ENCODE results near the gene PIK3CD.
"Not testable (repeated sequence)": the region's sequence is repeated elsewhere in the genome, so short reads cannot be mapped to it uniquely, and the experiment has no call there.

Gene PIK3CD

DNA sequence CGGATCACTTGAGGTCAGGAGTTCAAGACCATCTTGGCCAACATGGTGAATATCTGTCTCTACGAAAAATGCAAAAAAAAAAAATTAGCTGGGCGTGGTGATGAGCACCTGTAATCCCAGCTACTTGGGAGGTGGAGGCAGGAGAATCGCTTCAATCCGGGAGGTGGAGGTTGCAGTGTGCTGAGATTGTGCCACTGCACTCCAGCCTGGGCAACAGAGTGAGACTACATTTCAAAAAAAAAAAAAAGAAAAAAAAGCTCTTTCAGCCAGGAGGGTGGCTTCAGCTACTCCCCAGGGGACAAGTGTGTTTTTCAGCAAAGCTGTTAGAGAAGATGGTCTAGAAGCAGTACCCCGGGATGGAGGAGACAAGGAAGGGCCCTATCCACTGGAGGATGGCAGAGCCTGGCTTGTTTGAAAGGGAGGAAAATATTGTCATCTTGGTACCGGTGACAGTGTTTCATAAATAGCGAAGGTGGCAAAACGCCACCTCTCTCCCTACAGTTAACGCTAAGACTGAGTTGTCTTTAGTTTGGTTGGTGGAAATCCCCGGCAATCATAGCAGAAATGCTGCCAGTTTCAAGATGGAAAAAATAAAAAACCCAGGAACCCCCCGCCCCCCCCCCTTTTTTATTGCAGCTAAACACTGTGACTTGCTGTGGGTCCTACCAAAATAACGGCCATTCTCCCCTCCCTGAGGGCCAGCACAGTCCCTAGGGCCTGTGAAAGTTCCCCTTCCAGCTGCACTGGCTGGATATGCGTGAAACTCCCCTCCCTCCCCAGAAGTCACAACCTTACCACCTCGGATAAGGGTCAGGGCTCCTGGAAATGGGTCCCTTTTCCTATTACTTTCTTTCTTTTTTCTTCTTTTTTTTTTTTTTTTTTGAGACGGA is 3.5 kb downstream of the PIK3CD start:
- no peak for DNase-seq

DNA sequence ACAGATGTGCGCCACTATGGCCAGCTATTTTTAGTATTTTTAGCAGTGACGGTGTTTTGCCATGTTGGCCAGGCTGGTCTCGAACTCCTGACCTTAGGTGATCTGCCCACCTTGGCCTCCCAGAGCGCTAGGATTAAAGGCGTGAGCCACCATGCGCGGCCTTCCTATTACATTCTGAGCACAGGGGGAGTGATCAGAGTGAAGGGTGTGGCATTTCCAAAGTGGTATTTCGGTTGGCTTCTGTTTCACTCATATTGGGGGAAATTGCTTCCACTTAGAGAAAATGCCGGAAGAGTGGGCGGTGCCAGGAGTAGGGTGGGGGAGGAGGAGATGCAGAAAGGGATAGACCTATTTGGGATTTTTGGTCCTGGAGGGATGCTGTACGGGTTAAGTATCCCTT is 4.3 kb downstream of the PIK3CD start:
- no peak for DNase-seq

DNA sequence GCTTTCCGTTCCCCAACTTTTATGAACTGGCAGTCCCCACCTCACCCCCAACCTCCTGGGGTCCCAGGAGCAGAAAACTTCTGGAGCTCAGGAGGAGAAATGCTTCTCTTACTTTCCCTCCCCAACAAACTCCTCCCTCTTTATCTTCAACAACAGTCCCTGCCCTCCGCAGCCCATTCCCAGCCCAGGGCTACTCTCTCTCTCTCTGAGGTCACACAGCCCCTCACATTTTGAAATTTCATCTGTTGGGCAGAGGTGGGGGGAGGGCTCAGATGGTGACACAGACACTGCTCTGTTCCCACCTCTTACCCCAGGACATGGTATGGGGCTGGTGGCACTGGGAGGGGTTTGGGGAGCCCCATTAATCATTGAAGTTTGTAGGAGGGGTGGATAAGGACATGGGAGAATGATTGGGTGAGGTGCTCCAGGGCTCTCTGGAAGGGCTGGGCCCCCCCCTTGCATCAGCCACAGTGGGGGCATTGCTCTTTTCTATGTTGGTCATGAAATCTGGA is 6.0 kb downstream of the PIK3CD start:
- DNase-seq, result no peak

DNA sequence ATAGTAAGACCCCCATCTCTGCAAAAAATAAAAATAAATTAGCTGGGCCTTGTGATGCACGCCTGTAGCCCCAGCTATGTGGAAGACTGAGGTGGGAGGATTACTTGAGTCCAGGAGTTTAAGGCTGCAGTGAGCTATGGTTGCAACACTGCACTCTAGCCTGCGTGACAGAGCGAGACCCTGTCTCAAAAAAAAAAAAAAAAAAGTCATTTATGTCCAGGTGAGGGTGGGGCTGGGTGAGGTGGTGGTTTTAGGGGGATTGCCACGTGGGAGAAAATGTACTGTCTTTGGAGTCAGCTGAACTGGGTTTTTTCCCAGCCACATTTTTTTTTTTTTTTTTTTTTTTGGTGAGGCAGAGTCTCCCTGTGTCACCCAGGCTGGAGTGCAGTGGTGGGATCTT is 6.7 kb downstream of the PIK3CD start:
- no peak for DNase-seq

DNA sequence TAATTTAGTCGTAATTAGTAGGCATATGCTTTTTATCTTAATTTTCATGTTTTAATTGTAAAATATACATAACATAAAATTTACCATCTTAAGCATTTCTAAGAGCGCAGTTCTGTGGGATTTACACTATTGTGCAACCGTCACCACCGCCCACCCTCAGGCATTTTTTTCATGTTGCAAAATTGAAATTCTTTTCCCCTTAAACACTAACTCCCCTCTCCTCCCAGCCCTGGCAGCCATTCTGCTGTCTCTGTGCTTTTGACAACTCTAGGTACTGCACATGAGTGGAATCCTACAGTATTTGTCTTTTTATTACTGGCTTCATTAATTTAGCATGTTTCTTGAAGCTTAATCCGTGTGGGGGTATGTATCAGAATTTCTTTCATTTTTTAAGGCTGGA is 7.8 kb downstream of the PIK3CD start:
- no peak for DNase-seq

DNA sequence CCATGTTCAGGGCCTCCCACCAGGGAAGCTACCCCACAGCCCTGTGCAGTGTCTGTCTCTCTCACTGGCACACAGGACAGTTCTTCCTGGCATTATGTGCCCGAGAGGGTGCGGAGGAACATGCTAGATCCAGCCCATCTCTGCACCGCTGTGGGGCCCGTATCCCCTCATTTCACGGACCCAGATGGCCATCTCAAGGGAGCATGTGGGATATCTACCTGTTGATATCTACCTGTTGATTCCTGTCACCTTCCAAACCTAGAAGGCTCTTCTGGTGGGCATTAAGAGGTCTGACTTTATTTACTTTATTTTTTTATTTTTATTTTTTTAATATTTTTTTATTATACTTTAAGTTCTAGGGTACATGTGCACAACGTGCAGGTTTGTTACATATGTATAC is 11.7 kb downstream of the PIK3CD start:
- no peak for DNase-seq

DNA sequence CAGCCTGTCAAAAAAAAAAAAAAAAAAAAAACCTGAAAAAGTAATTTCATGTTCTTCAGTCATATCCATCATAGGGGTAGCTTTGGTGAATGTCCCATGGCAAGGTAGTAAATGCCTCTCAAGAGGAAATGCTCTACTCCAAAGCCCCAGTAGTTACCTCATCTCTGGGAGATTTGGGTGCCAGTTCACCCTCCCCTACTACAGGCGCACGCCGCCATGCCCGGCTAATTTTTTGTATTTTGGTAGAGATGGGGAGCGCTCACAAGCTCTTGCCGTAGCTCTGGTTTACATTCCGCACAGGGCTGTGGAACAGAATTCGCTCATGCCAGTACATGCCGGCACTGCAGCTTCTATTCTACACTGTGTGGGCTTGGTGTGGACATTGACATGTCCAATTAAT is 13.7 kb downstream of the PIK3CD start:
- DNase-seq, result no peak

DNA sequence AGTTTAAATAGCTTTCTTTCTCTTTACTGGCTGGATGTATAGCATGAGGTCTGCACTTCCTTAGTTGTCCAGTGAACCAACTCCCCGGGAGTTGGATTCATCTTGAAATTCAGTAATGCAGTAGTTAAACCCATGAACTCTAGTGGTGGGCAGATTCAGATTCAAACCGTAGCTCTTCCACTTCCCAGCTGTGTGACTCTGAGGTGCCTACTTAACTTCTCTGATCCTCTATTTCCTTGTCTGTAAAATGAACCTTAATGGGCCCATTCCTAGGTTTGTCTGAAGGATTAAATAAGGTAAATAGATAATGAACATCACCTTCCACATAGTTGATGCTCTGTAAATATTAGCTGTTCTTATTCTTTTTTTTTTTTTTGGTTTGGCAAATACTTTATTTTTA is 16.5 kb downstream of the PIK3CD start:
- DNase-seq, result no peak

DNA sequence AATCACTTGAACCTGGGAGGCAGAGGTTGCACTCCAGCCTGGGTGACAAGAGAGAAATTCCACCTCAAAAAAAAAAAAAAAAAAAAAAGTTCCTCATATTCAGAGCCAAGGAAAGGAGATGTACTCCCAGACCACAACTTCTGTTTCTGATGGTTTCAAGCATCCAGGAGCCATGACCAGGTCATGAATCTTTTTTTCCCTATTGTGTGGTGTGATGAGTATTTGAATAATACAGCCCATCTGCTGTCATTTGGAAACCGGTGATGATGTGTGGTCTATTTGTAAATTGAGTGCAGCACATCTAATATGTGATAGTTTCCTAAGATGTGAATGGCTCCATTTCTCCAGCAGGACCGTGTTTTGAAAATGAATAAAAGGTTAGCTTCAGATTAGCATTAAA is 18.6 kb downstream of the PIK3CD start:
- DNase-seq, result no peak

DNA sequence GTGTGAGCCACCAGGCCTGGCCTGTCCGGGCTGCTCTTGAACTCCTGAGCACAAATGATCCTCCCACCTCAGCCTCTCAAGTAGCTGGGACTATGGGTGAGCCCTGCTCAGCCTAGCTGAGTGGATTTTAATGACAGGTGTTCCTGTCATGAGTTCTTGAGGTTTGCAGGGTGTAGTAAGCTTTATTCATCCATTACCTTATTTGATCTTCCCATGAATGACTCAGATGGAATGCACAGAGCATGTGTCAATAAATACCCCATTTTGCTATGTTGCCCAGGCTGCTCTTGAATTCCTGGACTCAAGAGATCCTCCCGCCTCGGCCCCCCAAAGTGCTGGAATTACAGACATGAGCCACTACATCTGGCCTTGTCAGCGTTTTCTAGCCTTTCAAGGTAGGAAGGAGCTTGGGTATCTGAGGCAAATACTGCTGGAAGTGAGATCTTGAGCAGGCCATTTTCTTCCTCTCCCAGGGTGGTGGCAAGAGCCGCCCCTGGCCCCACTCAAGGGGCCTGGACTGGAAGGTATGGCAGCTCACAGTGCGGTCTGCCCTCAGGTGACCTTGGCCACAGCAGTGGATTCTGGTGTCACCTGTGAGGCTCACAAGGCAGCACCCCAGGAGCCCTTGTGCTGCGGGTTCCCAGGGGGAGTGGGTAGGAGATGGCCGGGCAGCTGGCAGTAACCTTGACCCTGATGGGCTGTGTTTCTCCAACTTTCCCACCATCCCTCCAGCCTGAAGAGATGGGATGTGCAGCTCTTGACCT is 20.0 kb downstream of the PIK3CD start:
- DNase-seq, result no peak

DNA sequence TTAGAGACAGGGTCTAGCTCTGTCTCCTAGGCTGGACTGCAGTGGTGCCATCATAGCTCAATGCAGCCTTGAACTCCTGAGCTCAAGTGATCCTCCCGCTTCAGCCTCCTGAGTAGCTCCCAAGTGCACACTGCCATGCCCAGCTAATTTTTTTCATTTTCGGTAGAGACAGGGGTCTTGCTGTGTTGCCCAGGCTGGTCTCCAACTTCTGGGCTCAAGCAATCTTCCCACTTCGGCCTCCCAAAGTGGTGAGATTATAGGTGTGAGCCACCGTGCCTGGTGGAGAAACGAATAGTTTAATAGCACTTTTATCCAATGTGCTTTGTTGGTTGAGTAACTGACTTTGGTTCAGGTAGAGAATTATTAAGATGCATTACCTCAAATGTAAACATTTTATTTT is 20.9 kb downstream of the PIK3CD start:
- DNase-seq, result no peak

DNA sequence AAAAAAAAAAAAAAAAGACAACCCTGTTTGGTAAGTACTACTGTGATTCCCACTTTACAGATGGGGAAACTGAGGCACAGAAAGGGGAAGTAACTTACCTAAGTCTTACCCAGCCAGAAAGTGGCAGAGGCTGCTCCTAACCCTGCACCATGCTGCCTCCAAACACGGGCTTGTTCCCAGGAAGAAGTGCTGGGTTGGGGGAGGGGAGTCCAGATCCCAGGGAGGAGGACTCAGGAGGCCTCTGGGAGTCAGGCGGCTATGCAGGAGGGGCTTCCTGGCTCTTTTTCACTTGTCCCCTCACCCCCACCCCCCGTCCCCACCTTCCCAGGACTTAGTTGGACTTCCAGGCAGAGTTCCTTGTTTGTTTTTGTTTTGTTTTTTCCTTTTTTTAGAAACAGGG is 23.9 kb downstream of the PIK3CD start:
- DNase-seq, result no peak

DNA sequence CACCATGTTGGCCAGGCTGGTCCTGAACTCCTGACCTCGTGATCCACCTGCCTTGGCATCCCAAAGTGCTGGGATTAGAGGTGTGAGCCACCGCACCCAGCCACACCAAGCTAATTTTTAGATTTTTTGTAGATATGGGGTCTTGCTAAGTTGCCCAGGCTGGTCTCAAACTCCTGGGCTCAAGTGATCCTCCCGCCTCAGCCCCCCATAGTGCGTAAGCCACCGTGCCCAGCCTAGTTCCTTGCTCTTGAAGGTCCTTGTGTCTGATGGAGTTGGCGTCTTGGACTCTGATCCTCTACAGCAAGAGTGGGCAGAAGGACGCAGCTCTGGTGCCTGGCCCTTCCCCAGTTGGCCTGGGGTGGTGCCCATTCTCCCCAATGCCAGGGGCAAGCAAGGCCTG is 24.6 kb downstream of the PIK3CD start:
- DNase-seq, result not testable (repeated sequence)

DNA sequence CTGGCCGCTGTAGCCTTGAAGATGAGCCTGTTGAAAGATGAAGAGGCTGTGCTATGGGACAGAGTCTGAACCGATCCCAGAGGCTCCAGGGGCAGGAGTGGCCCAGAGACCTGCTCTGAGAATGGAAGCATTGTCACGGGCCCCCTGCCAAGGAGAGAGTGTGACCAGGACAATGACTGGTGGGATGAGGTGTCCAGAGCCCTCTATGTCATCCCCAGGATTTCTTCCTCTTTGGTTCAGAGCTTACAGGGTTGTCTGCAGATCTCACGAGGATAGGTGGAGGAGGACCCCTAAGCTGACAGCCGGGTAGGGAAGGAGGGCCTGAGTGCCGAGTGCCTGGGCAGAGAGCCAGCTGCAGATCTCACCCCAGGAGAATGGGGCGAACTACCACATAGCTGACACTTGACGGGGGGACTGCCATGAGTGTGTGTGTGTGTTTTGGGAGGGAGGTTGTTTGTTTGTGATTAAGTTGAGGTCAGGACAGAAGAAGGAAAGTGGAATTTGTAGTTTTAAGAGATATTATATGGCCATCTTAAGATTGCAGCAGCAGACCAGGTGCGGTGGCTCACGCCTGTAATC is 25.4 kb downstream of the PIK3CD start:
- DNase-seq, result no peak

DNA sequence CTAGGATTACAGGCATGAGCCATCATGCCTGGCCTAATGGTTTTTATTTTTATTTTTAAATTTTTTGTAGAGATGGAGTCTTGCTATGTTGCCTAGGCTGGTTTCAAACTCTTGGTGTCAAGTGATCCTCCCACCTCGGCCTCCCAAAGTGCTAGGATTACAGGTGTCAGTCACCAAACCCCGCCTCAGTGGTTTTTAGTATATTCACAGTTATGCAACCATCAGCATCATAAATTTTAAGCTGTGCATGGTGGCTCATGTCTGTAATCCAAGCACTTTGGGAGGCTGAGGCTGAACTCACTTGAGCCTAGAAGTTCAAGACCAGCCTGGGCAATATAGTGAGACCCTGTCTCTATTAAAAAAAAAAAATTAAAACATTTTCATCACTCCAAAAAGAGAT is 28.6 kb downstream of the PIK3CD start:
- DNase-seq, result no peak

DNA sequence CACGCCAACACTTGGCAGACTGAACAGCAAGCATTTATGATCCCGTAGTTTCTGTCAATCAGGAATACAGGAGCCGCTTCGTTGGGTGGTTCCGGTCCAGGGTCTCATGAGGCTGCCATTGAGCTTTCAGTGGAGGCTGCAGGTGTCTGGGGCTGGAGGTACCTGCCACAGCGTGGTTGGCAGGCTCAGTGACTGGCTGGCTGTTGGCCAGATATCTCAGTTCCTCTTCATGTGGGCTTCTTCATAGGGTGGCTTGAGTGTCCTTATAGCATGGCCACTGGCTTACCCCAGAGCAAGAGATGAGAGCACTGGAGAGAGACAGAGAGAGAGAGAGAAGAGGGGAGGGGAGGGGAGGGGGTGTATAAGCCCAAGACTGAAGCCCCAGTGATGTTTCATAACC is 29.3 kb downstream of the PIK3CD start:
- no peak for DNase-seq

DNA sequence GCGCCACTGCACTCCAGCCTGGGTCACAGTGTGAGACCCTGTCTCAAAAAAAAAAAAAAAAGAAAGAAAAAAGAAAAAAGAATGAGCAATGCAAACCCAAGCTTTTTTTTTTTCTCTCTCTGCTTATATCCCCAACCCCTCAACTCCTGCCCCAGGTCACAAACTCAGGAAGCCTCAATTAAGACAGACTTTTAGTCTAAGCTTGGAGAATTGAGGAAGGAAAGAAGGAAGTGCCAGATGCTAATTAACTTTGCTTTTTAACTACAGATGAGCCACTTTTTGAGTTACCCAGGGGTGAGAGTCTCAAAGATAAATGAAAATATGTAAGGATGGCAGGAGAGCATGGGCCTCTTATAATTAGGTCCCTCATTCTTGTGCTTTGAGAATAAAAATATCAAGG is 33.3 kb downstream of the PIK3CD start:
- no peak for DNase-seq

DNA sequence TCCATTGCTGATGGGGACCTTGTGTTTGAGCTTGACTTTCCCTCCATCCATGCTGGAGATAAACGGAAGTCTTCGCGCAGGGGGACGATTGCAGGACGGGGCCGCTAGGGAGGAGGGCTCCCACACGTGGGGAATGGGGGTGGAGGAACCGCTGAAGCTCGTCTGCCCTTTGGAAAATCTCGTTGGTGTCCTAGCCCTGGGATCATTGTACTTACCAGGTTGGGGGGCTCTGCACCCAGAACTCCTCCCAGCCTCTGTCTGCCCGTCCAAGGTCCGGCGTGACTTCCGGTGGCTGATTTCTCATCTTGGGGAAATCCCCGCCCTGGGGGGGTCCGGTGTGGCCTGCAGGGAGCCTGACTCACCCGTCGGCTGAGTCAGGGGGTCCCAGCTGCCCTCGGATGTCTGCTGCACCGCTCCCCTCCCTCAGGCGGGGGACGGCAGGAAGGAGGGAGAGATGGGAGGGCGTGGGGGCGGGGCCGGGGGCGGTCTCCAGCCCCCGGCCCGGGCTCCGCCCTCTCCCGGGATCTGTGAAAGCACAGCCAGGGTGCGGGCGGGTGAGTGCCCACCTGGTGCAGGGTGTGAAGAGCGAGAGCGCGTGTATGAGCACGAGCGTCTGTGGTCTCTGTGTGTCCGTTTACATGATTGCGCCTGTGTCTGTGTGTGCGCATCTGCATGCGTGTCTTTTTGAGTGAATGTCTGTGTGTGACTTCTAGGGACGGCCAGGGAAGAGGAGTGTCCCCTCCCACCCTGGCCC is 35.8 kb downstream of the PIK3CD start:
- DNase-seq, result peak; percentile 8

DNA sequence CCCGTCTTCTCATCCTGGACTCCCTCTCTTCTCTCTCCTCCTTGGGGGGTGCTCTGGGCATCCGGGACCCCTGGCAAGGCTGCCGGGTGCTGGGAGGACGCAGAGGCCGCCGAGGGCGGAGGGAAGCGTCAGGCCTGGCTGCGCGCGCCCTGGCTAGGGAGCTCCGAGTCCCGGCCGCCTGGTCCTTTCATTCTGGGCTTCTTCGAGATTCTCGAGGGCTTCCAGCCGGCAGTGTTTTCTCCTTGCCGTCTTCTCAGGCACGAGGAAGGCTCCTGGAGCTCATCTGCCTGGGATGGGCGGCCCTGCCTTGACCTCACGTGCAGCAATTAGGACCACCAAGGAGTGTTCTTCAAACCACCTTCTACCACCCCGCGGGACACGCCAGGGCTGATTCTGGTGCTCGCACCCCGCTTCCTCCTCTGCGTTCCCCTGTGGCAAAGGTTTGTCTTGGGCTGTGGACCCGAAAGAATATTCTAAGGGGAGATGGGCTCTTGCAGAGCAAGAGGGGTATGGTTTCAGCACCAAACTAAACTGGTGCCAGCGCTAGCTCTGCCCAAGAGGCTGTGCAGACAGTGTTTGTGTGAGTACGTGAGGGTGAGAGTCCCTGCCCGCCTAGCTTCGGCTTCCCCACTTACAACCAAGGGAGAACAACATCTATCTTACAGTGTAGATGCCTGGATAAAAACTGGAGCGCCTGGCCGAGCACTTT is 36.5 kb downstream of the PIK3CD start:
- DNase-seq, result no peak

DNA sequence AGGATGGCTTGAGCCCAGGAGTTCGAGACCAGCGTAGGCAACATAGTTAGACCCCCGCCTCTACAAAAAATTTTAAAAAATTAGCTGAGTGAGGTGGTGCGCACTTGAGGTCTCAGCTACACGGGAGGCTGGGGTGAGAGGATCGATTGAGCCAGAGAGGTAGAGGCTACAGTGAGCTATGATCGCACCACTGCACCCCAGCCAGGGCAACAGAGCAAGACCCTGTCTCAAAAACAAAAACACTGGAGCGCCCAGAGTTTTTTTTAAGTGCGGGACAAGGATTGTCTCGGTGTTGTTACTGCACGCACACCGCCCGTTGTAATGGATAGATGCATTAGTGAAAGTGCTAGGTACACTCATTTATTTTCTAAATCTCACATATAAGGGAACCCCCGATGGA is 37.1 kb downstream of the PIK3CD start:
- DNase-seq, result no peak

DNA sequence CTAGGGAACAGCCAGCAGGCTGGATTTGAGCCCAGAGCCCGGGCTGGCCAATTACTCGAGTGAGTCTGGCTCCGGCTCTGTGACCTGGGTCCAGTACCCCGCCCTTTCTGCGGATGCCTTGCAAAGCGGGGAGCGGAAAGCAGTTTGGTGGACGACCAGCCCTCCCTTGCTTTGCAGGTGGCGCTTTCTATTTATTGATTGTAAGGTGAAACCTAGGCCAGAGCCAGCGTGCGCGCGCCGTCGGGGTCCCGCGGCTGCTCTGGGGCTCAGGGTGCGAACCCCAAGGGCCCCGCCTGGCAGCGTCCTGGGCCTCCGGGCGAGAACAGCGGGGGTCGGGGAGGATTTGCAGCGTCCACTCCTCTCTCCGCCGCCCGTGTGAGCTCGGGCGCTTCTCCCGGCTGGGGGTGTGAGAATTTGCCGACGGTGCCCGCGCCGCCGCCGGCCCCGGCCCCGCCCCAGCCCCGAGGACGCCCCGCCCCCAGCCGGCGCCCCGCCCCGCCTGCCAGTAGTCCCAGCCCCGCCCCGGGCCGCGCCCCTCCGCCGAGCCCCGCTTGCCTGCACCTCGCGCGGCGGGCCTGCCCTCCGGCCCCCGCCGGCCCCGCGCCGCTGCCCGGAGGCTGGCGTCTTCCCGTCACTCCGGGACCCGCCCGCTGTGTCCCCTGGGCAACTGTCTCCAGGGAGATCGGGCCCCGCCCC is 37.6 kb downstream of the PIK3CD start:
- no peak for DNase-seq

DNA sequence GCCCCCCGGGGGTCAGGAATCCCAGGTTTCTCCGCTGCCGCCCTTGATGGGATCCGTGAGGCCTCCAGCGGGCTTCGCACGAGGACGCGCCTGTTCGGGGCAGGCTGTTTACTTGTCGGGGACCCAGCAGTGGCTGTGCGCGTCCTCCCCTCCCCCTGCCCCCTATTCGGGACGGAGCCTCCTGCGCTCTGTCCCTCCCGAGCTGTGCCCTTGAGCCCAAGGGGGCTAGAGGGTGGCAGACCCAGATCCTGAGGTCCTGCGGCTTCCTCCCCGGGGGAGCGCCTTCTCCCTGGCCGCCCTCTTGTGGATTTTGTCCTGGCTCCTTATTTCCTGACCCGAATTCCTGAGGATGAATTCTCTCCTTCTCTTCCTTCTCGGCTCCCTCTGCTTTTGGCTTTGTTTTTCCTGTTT is 38.4 kb downstream of the PIK3CD start:
- no peak for DNase-seq
